GM10266 (cell line): Measurements from ENCODE around the gene STK4.

Experiments used
- DNase-seq: peaks from one replicate; pipeline ENCODE4 v3.0.0; 2012; ENCODE audit errors: extremely low spot score
- TF ChIP-seq, protein P1 (sequence below): IDR thresholded peaks from 2 replicates; pipeline ENCODE4 v1.5.1; 2012; ENCODE audit warnings: mild to moderate bottlenecking, low read depth; ENCODE audit not compliant: control insufficient read depth, insufficient read depth; ENCODE audit errors: missing control alignments

Gene STK4

DNA sequence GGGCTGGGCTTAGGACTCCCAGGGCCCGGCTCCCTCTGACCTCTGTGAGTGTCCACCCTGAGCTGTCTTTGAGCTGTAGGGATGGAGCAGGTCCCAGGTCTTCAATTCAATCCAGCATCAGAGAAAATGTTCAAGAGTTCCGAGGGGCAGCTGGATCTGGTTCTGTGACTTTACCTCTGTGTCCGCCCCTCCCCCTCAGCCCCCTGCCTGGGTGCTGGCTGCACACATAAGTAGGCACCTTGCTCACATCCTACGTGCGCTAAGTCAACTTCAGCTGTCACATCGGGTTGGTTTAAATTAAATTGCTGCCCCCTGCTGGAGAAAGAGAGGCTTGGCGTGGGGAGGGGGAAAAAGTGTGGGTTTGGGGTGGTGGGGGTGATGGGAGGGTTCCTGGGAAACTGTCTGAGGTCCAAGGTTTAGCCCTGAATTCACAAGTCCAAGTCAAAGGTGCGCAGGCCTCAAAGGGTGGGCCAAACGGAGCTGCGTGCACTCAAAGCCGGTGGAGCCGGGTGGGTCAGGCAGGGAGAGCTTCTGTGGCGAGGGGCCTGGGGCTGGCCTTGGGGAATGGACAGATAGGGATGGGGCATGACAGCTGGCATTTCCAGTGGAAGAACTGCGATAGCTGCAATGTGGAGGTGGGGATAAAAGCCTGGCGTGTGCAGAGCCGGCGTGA, 145.6 kb downstream of the STK4 start:
- DNase-seq: peak; percentile 41
- TF ChIP-seq, protein P1, sequence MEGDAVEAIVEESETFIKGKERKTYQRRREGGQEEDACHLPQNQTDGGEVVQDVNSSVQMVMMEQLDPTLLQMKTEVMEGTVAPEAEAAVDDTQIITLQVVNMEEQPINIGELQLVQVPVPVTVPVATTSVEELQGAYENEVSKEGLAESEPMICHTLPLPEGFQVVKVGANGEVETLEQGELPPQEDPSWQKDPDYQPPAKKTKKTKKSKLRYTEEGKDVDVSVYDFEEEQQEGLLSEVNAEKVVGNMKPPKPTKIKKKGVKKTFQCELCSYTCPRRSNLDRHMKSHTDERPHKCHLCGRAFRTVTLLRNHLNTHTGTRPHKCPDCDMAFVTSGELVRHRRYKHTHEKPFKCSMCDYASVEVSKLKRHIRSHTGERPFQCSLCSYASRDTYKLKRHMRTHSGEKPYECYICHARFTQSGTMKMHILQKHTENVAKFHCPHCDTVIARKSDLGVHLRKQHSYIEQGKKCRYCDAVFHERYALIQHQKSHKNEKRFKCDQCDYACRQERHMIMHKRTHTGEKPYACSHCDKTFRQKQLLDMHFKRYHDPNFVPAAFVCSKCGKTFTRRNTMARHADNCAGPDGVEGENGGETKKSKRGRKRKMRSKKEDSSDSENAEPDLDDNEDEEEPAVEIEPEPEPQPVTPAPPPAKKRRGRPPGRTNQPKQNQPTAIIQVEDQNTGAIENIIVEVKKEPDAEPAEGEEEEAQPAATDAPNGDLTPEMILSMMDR: peak; percentile 55

DNA sequence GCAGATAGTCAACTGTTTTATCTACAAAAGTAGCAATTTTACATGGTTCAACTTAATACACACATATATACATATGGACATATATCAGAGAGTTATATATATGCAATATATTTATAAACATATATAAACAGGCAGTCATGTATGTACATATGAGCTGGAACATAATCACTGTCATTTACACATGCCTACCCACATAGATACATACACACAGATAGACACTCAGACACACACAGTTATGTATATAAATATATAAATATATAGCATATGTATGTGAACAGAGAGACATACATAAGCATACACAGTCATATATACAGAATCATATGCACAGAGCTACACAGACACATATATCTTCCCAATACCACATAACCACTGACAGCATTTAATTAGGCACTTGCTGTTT, 146.4 kb downstream of the STK4 start:
- DNase-seq: no peak
- TF ChIP-seq, protein P1: no peak

DNA sequence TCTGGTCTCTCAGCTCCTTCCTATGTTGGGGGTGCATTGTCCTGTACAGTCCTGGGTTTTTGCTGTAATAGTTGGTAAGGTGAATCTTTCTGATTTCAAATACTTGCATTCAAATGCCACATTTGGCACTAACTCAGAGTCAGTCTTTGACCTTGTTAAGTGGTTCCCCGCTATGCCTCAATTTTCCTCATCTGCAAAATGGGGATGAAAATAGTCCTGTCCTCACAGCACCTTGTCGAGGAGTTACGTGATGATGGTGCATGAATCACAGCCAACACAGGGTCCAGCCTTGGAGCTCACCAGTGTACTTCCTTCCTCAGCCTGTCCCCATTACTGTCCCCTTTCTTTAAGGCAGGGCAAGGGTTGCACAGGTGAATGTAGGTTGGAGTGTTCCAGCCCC, 147.6 kb downstream of the STK4 start:
- TF ChIP-seq, protein P1: no peak
- DNase-seq: no peak

- no peak for DNase-seq
- TF ChIP-seq, protein P1: no peak
Observed at GRCh38 chr20:45114465-45115385, 148.4 kb downstream of the STK4 start, which contains the start of gene WFDC5. WFDC5 (minus strand) TSS chr20:45115174; CDS start chr20:45115083, 91 bp downstream.

- TF ChIP-seq, protein P1: no peak
- DNase-seq: no peak
Observed at GRCh38 chr20:45115386-45115774, 149.1 kb downstream of the STK4 start.

- TF ChIP-seq, protein P1: no peak
- no peak for DNase-seq
Observed at GRCh38 chr20:45115829-45116228, 149.5 kb downstream of the STK4 start.

DNA sequence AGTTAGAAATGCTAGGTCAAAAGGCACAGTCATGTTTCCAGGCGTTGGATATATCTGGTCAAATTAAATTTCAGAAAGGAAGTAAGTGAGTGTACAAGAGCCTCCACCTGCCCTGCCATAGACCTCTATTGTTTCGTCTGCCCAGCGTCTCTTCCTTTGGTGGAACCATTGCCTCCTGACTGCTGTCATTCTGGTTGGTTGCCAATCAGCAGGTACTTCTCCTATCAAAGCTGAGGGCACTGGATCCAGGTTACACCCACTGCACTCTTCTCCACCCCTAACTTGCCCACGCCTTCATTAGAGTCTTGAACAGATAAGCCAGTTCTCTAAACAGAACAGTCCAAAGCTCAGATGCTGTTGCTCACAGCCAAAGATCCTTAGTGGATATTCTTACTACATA, 151.3 kb downstream of the STK4 start:
- TF ChIP-seq, protein P1: no peak
- no peak for DNase-seq
